Common myeloid progenitor, CD34-positive (primary cell): ENCODE data around the gene INHBE.

ENCODE experiments used
- CTCF ChIA-PET: fragments of 350-600 bp; sonication (Branson Sonifier 250); formaldehyde crosslinking; loops from one replicate; lab custom pipeline; 2021; ENCODE audit warnings: antibody characterized with exemption; lab: Charles Lee
- POLR2A ChIA-PET: fragments of 350-600 bp; sonication (Branson Sonifier 250); formaldehyde crosslinking; loops from one replicate; lab custom pipeline; 2021; ENCODE audit warnings: antibody characterized with exemption; lab: Charles Lee
- DNase-seq, 3 donors: peaks; one replicate each; pipeline versions ENCODE4 v3.0.0 to v3.0.0-alpha.2; 2013
- H3K27ac ChIP-seq, 2 experiments: 1 replicate in 1 of 2; 2 replicates in 1 of 2; pipeline ENCODE4 v1.7.0; 2013; ENCODE audit warnings: inconsistent platforms in 2 of 2, low read length in 2 of 2, mild to moderate bottlenecking in 2 of 2, low read depth in 1 of 2, moderate library complexity in 1 of 2; ENCODE audit not compliant: severe bottlenecking in 2 of 2, insufficient read depth in 1 of 2, poor library complexity in 1 of 2
- H3K27me3 ChIP-seq, 5 experiments: replicated peaks in 2 of 5; 1 replicate in 3 of 5; 2 replicates in 2 of 5; pipeline versions ENCODE4 v1.6.1 to v1.7.0; 2013; ENCODE audit warnings: low read length in 4 of 5, mild to moderate bottlenecking in 2 of 5, moderate library complexity in 2 of 5, inconsistent platforms in 1 of 5; ENCODE audit not compliant: insufficient read depth in 5 of 5, control insufficient read depth in 4 of 5
- H3K36me3 ChIP-seq, 4 experiments: 1 replicate in 2 of 4; 2 replicates in 2 of 4; pipeline versions ENCODE4 v1.6.1 to v1.7.0; 2013; ENCODE audit warnings: low read length in 3 of 4, control low read depth in 1 of 4, mild to moderate bottlenecking in 1 of 4; ENCODE audit not compliant: control insufficient read depth in 4 of 4, insufficient read depth in 4 of 4
- H3K4me1 ChIP-seq, 4 experiments: 1 replicate in 3 of 4; 2 replicates in 1 of 4; pipeline versions ENCODE4 v1.6.1 to v1.7.1; 2013; ENCODE audit warnings: low read length in 3 of 4, mild to moderate bottlenecking in 3 of 4, control low read depth in 1 of 4, inconsistent platforms in 1 of 4, moderate library complexity in 1 of 4; ENCODE audit not compliant: control insufficient read depth in 4 of 4, insufficient read depth in 4 of 4; ENCODE audit errors: control extremely low read depth in 1 of 4
- H3K4me3 ChIP-seq, 7 experiments: 1 replicate in 4 of 7; 2 replicates in 3 of 7; pipeline versions ENCODE4 v1.5.1 to v1.7.0; 2013; ENCODE audit warnings: mild to moderate bottlenecking in 7 of 7, low read length in 6 of 7, moderate library complexity in 6 of 7, inconsistent platforms in 2 of 7, low read depth in 2 of 7, control low read depth in 1 of 7; ENCODE audit not compliant: insufficient read depth in 4 of 7, control insufficient read depth in 1 of 7; ENCODE audit errors: extremely low read depth in 1 of 7
- H3K9me3 ChIP-seq, 5 experiments: 1 replicate in 4 of 5; 2 replicates in 1 of 5; pipeline versions ENCODE4 v1.6.1 to v1.7.1; 2013; ENCODE audit warnings: low read length in 4 of 5, mild to moderate bottlenecking in 2 of 5, inconsistent platforms in 1 of 5, low read depth in 1 of 5, moderate library complexity in 1 of 5; ENCODE audit not compliant: control insufficient read depth in 4 of 5, insufficient read depth in 2 of 5; ENCODE audit errors: control extremely low read depth in 1 of 5
- WGBS: methylation state at CpG from one replicate; pipeline ENCODE4 v1.1.5; 2013; ENCODE audit not compliant: insufficient coverage; 5-methylcytosine and 5-hydroxymethylcytosine counted together

Gene INHBE

GRCh38 chr12:57448669-57449068, 6.4 kb upstream of the INHBE start:
- Histone ChIP-seq H3K4me3 (no peak overlapping the region), H3K27me3 (no peaks in the 10 kb centered on the region), H3K9me3 (no peaks in the 10 kb centered on the region), H3K27ac (no peak overlapping the region), H3K4me1 (peaks cover 0 to 6% (median 0%) of the 10 kb centered on the region in 4 experiments), H3K36me3 (no peaks in the 10 kb centered on the region)
- WGBS: 100% methylated on average over 1 of the region's 2 CpGs
- CTCF ChIA-PET: interaction anchor here (1.2 to 18.4 kb wide), 6 partner anchors 10 to 137 kb away, joined by 4 to 518 read pairs (median 6); partner anchors contain the start of genes GLI1 and INHBC
- POLR2A ChIA-PET: no interaction called here
- no peak for DNase-seq

DNA sequence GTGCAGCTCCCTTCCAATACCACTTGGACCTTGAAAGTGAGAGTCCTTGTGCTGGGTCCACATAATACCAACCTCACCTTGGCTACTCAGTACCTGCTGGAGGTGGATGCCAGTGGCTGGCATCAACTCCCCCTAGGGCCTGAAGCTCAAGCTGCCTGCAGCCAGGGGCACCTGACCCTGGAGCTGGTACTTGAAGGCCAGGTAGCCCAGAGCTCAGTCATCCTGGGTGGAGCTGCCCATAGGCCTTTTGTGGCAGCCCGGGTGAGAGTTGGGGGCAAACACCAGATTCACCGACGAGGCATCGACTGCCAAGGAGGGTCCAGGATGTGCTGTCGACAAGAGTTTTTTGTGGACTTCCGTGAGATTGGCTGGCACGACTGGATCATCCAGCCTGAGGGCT, 5.7 kb upstream of the INHBE start:
- DNase-seq: no peak
- no peaks in the 10 kb centered on the region for H3K9me3 ChIP-seq

GRCh38 chr12:57450057-57450456, 5.0 kb upstream of the INHBE start:
- POLR2A ChIA-PET: no interaction called here

More for the DNA sequence above, 5.7 kb upstream of the INHBE start:
- ChIA-PET POLR2A (no interaction called here), CTCF (interaction anchor here (1.2 to 18.4 kb wide), 7 partner anchors 9 to 138 kb away, joined by 3 to 518 read pairs (median 4); partner anchors contain the start of genes GLI1 and INHBC)
- Histone ChIP-seq H3K27me3 (no peaks in the 10 kb centered on the region), H3K4me1 (peaks cover 0 to 7% (median 0%) of the 10 kb centered on the region in 4 experiments), H3K4me3 (no peak overlapping the region), H3K27ac (no peak overlapping the region), H3K36me3 (no peaks in the 10 kb centered on the region)
- WGBS: over 99% methylated on average over 7 of the region's 7 CpGs

DNA sequence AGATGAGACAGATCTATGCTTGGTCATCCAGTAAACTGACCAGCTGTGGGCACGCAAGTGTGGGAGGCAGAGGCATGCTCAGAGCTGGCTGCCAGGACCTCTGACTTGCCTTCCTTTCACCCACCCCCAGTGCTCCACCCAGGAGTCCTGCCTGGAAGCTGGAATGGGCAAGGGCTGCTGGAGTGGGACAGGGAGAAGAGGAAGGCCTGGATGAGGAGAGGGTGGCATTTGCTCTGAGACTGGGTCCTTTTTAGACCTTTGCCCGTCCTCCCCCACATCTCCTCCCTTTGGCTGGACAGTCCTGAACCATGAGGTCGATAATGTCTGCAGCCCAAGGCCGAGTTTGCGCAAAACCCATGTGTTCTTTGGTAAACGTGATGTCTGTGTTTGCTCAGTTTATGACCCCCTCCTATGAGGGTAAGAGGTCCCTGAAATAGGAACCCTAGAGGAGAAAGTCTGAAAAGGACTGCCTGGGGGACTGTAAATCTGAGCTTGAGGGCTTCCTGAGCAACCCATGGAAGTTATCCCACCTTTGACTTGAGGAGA, 3.8 kb upstream of the INHBE start:
- no peaks in the 10 kb centered on the region for H3K36me3 ChIP-seq
- peaks cover 0 to 18% (median 6%) of the 10 kb centered on the region in 4 experiments for H3K4me1 ChIP-seq
- DNase-seq: no peak
- no peaks in the 10 kb centered on the region for H3K9me3 ChIP-seq
- 94% methylated on average over 5 of the region's 6 CpGs for WGBS
- H3K4me3 ChIP-seq: no peak overlapping the region
- no peaks in the 10 kb centered on the region for H3K27me3 ChIP-seq
- ChIA-PET CTCF (interaction anchor here (0.5 to 18.4 kb wide), 14 partner anchors 8 to 1580 kb away, joined by 3 to 518 read pairs (median 6); partner anchors contain the start of genes GLI1 and INHBC), POLR2A (interaction anchor here (0.6 kb wide), 1 partner anchor 150 kb away, joined by 4 read pairs; no protein-coding TSS in a partner anchor)
- no peak overlapping the region for H3K27ac ChIP-seq

More at GRCh38 chr12:57450057-57450456, 5.0 kb upstream of the INHBE start:
- H3K27ac ChIP-seq: no peak overlapping the region
- 94% methylated on average over 3 of the region's 3 CpGs for WGBS
- no peak for DNase-seq
- H3K4me1 ChIP-seq: peaks cover 0 to 11% (median 0%) of the 10 kb centered on the region in 4 experiments
- CTCF ChIA-PET: interaction anchor here (1.2 to 18.4 kb wide), 13 partner anchors 8 to 189 kb away, joined by 3 to 518 read pairs (median 4); partner anchors contain the start of genes GLI1 and INHBC
- H3K27me3 ChIP-seq: no peaks in the 10 kb centered on the region
- H3K9me3 ChIP-seq: no peaks in the 10 kb centered on the region
- H3K36me3 ChIP-seq: no peaks in the 10 kb centered on the region
- no peak overlapping the region for H3K4me3 ChIP-seq

DNA sequence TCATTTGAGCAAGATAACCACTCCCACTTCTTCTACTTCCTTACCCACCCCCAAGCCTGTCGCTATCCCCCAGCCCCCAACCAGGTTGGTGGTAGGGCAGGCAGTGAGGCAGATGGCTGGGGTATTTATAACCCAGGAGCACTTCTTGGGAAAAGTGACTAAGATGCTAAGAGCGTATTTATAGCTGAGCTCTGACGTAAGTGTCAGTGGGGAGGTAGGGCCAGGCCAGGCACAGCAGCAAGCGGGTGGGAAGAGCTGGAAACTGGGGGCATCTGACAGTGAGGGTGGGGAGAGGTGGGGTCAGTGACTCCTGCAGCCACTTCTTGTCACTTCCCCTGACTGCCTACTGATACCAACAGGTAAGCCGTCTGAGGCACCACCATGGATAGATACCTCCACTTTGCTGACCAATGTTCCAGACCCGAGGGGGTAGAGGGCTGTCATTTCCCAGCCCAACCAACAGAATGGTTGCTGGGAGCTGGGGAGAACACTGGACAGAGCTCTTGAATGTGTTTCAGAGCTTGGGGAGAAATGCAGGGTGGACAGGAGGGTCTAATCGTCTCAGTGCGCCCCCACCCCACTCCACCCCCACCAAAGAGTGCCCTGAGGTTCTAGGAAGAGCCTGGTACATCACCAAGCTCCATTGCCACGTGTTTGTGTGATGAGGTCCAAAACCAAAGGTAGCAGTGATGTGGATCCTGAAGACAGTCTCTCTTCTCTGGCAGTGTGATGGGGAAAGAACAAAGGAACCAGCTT, 2.7 kb upstream of the INHBE start:
- 47% methylated on average over 5 of the region's 9 CpGs for WGBS
- Histone ChIP-seq H3K27ac (no peak overlapping the region), H3K36me3 (no peaks in the 10 kb centered on the region), H3K27me3 (no peaks in the 10 kb centered on the region), H3K9me3 (no peaks in the 10 kb centered on the region), H3K4me3 (no peak overlapping the region), H3K4me1 (peaks cover 0 to 18% (median 6%) of the 10 kb centered on the region in 4 experiments)
- no peak for DNase-seq
- POLR2A ChIA-PET: interaction anchor here (1.1 kb wide), 1 partner anchor 145 kb away, joined by 7 read pairs; no protein-coding TSS in a partner anchor
- CTCF ChIA-PET: interaction anchor here (0.5 to 18.4 kb wide), 37 partner anchors 8 to 1581 kb away, joined by 3 to 518 read pairs (median 5); partner anchors contain the start of genes ARHGAP9 and INHBC

DNA sequence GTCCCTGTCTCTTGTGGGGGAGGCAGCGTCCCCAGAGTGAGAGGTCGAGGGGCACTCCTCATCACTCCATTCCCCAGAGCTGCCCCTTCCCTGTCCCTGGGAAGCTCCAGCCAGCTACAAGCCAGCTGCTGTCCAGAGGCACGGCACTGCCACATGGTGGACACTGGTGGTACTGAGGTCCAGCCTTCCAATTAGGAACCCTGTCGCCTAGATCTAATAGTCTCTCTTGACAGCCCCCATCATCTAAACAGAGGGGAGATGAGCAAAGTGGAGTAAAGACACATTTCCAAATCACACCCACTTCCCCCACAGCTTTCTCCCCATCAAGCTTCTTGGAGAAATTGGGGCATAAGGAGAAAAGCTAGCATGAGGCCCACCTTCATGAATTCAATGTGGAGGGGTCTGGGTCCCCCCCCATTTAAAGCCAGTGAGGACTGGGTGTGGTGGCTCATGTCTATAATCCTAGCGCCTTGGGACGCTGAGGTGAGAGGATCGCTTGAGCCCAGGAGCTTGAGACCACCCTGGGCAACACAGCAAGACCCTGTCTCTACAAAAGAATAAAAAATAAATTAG, 2.1 kb upstream of the INHBE start:
- POLR2A ChIA-PET: interaction anchor here (1.1 kb wide), 1 partner anchor 146 kb away, joined by 7 read pairs; no protein-coding TSS in a partner anchor
- H3K27ac ChIP-seq: no peak overlapping the region
- CTCF ChIA-PET: interaction anchor here (0.7 to 18.4 kb wide), 35 partner anchors 8 to 238 kb away, joined by 3 to 518 read pairs (median 5); partner anchors contain the start of genes ARHGAP9 and INHBC
- peak; percentile 50 to 73 (median 57) for DNase-seq
- no peaks in the 10 kb centered on the region for H3K27me3 ChIP-seq
- peaks cover 0 to 18% (median 6%) of the 10 kb centered on the region in 4 experiments for H3K4me1 ChIP-seq
- WGBS: 55% methylated on average over 4 of the region's 7 CpGs
- no peaks in the 10 kb centered on the region for H3K9me3 ChIP-seq
- no peak overlapping the region for H3K4me3 ChIP-seq
- H3K36me3 ChIP-seq: no peaks in the 10 kb centered on the region
